Measurements from ENCODE around the gene TMEM247.

Gene TMEM247

GRCh38 chr2:46461011-46461674 lies 18.2 kb upstream of the TMEM247 start:
- peak; percentile 45 for DNase-seq (ENCODE audit: low read depth)
- TF ChIP-seq CTCF (IDR thresholded peaks at IDR 0.05; ENCODE audit: low read depth, low read length, missing control alignments): peak; percentile 98
- in situ Hi-C loops (cut with HindIII; ENCODE audit: low sequenced_read_pairs): no loop called here
- H3K4me3 ChIP-seq (ENCODE audit: low read depth, low read length): no peak overlapping the region

GRCh38 chr2:46461709-46462171 lies 17.6 kb upstream of the TMEM247 start:
- no peak for DNase-seq (ENCODE audit: low read depth)
- TF ChIP-seq CTCF (IDR thresholded peaks at IDR 0.05; ENCODE audit: low read depth, low read length, missing control alignments): no peak
- in situ Hi-C loops (cut with HindIII; ENCODE audit: low sequenced_read_pairs): no loop called here
- H3K4me3 ChIP-seq (ENCODE audit: low read depth, low read length): no peak overlapping the region

- in situ Hi-C loops (cut with HindIII; ENCODE audit: low sequenced_read_pairs): no loop called here
- no peak overlapping the region for H3K4me3 ChIP-seq (ENCODE audit: low read depth, low read length)
- TF ChIP-seq CTCF (IDR thresholded peaks at IDR 0.05; ENCODE audit: low read depth, low read length, missing control alignments): no peak
- no peak for DNase-seq (ENCODE audit: low read depth)
Measured at GRCh38 chr2:46462936-46463335, 16.4 kb upstream of the TMEM247 start.

GRCh38 chr2:46469116-46469515 lies 10.2 kb upstream of the TMEM247 start:
- no peak for DNase-seq (ENCODE audit: low read depth)
- TF ChIP-seq CTCF (IDR thresholded peaks at IDR 0.05; ENCODE audit: low read depth, low read length, missing control alignments): no peak
- no peak overlapping the region for H3K4me3 ChIP-seq (ENCODE audit: low read depth, low read length)
- in situ Hi-C loops (cut with HindIII; ENCODE audit: low sequenced_read_pairs): loop anchor here (5.0 kb wide), 1 partner anchor 418 kb away; no protein-coding TSS in a partner anchor

GRCh38 chr2:46469700-46470099 lies 9.7 kb upstream of the TMEM247 start:
- in situ Hi-C loops (cut with HindIII; ENCODE audit: low sequenced_read_pairs): loop anchor here (5.0 kb wide), 1 partner anchor 418 kb away; no protein-coding TSS in a partner anchor
- no peak overlapping the region for H3K4me3 ChIP-seq (ENCODE audit: low read depth, low read length)
- no peak for DNase-seq (ENCODE audit: low read depth)
- no peak for TF ChIP-seq CTCF (IDR thresholded peaks at IDR 0.05; ENCODE audit: low read depth, low read length, missing control alignments)

GRCh38 chr2:46470114-46470628 lies 9.2 kb upstream of the TMEM247 start:
- in situ Hi-C loops (cut with HindIII; ENCODE audit: low sequenced_read_pairs): no loop called here
- H3K4me3 ChIP-seq (ENCODE audit: low read depth, low read length): no peak overlapping the region

More at GRCh38 chr2:46470114-46470628, 9.2 kb upstream of the TMEM247 start:
- TF ChIP-seq CTCF (IDR thresholded peaks at IDR 0.05; ENCODE audit: low read depth, low read length, missing control alignments): no peak
- DNase-seq (ENCODE audit: low read depth): no peak

Data from astrocyte of the cerebellum (primary cell).